Lower leg skin (tissue), 4 donors: ENCODE results near the gene SH3BP2. TPM values are rescaled to one million over a fixed set of nuclear protein-coding genes. Genes with fewer than 3 reads are reported as not detected.
"Not testable (repeated sequence)": the region's sequence is repeated elsewhere in the genome, so short reads cannot be mapped to it uniquely, and the experiment has no call there.

Source experiments
- DNase-seq, 2 donors: peaks; one replicate each; pipeline ENCODE4 v3.0.0-alpha.2; 2019; ENCODE audit warnings: low spot score in 2 of 2
- H3K4me3 ChIP-seq: fragments of 200-600 bp; sonication (generic); 2 replicates; pipeline ENCODE4 v1.5.1; 2017; ENCODE audit warnings: mild to moderate bottlenecking, low read depth; ENCODE audit not compliant: poor library complexity, severe bottlenecking
- CTCF ChIP-seq, 3 donors: fragments of 450-650 bp; IDR thresholded peaks; one replicate each; pipeline ENCODE4 v1.5.1; 2016; ENCODE audit warnings: antibody characterized with exemption in 3 of 3, mild to moderate bottlenecking in 3 of 3, moderate library complexity in 2 of 3
- POLR2A ChIP-seq, 2 donors: fragments of 450-650 bp; IDR thresholded peaks; one replicate each; pipeline ENCODE4 v1.6.1; 2016 to 2017; ENCODE audit warnings: antibody characterized with exemption in 2 of 2, mild to moderate bottlenecking in 1 of 2, moderate library complexity in 1 of 2
- WGBS, 2 donors: methylation state at CpG; one replicate each; pipeline ENCODE4 v1.1.5; 2018; 5-methylcytosine and 5-hydroxymethylcytosine counted together
- intact Hi-C: fragments of 100-400 bp; cut with DNase I; formaldehyde crosslinking; loops from one replicate; pipeline ENCODE4 v1.15.0; 2023; ENCODE audit warnings: low total_unique reads
- total RNA-seq, 4 donors: library from RNA; depleted of rRNA; stranded (reverse); fragments of >200 nt; gene quantifications; one replicate each; pipeline ENCODE4 v1.1.0, GENCODE V29; 2016

SH3BP2 gene
- total RNA-seq, 4 donors from 2014 or later = 106 to 291 (median 178) TPM

GRCh38 chr4:2755821-2756690, 36.8 kb upstream of the SH3BP2 start, which contains the start of gene TNIP2:
TNIP2 (minus strand) TSS chr4:2756336; CDS start chr4:2756289, 47 bp downstream.
- DNase-seq = peak; percentile 78 to 97
- TF ChIP-seq CTCF (IDR thresholded peaks at IDR 0.05) = no peak
- TF ChIP-seq POLR2A (IDR thresholded peaks at IDR 0.05) = no peak
- intact Hi-C loops = no loop called here
- H3K4me3 ChIP-seq = peak within 1 kb of the TSS; percentile 78
- 0 to 1% methylated on average over 16 to 42 of the region's 96 CpGs for WGBS, 2 donors

DNA sequence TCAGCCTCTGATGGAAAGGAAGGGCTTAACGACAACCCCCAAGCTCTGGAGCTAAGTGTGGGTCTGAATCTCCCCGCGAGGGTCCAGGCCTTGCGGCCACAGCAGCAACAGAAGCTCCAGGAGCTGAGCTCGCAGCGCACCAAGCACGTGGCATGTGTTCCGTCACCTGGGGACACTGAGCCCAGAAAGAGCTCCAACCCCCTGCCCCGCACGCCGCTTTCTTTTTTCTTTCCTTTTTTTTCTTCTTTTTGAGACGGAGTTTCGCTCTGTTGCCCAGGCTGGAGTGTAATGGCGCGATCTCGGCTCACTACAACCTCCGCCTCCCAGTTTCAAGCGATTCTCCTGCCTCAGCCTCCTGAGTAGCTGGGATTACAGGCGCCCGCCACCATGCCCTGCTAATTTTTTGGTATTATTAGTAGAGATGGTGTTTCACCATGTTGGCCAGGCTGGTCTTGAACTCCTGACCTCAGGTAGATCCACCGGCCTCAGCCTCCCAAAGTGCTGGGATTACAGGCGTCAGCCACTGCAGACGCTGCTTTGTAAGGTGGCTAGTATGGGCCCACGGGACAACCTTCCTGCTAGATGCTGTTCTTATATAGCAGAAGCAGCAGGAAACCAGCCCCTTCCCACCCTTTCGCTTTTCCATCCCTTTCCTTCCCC, 36.1 kb upstream of the SH3BP2 start:
- intact Hi-C loops = no loop called here
- WGBS, 2 donors = 63 to 71% methylated on average over 23 to 25 of the region's 25 CpGs
- no peak overlapping the region for H3K4me3 ChIP-seq
- TF ChIP-seq POLR2A (IDR thresholded peaks at IDR 0.05) (no peak), CTCF (IDR thresholded peaks at IDR 0.05) (no peak)
- DNase-seq = no peak

DNA sequence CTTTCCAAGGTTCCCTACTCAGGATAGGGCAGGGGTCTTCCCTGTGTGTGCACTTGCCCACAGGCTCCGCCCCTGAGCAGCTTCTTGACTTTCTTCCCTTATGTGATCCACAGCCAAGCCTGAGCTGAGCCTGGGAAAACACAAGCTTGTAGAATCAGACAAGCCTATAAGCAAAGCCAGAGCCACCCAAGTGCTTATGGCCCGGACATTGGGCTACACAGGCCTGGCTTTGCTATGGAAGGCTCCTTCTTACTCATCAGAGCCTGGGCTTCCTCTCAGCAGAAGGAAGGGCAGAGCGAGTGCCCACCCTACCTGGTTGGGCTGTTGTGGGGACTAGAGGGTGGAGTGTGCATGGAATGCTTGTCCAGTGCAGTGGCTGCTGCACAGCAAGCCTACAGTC, 35.5 kb upstream of the SH3BP2 start:
- DNase-seq = no peak
- intact Hi-C loops = no loop called here
- TF ChIP-seq POLR2A (IDR thresholded peaks at IDR 0.05) (no peak), CTCF (IDR thresholded peaks at IDR 0.05) (no peak)
- WGBS, 2 donors = 88 to 98% methylated on average over 2 to 3 of the region's 3 CpGs
- no peak overlapping the region for H3K4me3 ChIP-seq

DNA sequence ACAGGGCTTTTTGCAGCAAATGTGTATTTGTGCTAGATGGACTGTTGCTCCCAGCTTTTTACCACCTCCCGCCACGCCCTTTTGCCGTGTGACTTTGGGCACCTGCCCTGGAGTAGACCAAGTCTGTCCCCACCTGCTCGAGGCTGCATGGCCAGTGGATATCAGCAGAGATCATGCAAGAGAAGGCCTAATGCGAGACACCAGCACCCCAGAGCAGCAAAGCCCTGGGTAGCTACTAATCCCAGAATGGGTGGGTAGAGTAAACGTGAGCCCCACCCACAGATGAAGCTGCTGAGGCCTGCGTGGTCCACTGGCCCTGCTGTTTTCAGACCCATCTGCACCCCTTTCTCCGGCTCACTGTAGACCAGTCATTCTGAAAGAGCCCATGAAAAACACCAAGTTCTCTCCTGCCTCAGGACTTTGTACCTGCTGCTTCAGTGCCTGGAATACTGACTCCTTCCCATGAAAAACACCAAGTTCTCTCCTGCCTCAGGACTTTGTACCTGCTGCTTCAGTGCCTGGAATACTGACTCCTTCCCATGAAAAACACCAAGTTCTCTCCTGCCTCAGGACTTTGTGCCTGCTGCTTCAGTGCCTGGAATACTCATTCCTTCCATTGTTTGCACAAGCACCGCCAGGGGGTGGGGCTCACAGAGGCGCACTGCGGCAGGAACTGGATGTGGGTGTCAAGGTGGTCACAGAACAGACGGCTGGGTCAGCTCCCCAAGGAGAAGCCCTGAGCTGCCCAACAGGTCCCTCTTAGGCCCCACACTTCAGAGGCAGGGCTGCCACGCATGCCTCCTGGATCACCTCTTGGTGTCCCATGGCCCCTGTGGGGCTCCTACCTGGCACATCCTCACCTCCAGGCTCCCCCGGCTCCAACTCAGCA, 31.6 kb upstream of the SH3BP2 start:
- WGBS, 2 donors = 69 to 79% methylated on average over 13 to 14 of the region's 14 CpGs
- DNase-seq = no peak
- H3K4me3 ChIP-seq = no peak overlapping the region
- TF ChIP-seq CTCF (IDR thresholded peaks at IDR 0.05) (no peak), POLR2A (IDR thresholded peaks at IDR 0.05) (no peak)
- intact Hi-C loops = loop anchor here (10.0 kb wide), 1 partner anchor 184 kb away; no protein-coding TSS in a partner anchor

GRCh38 chr4:2762048-2762447, 30.8 kb upstream of the SH3BP2 start:
- H3K4me3 ChIP-seq = no peak overlapping the region
- WGBS, 2 donors = 64 to 72% methylated on average over 4 to 5 of the region's 5 CpGs
- DNase-seq = no peak
- TF ChIP-seq POLR2A (IDR thresholded peaks at IDR 0.05) (no peak), CTCF (IDR thresholded peaks at IDR 0.05) (no peak)
- intact Hi-C loops = loop anchor here (10.0 kb wide), 1 partner anchor 183 kb away; no protein-coding TSS in a partner anchor

- H3K4me3 ChIP-seq, DNase-seq: not testable (repeated sequence)
- intact Hi-C loops = loop anchor here (10.0 kb wide), 1 partner anchor 182 kb away; no protein-coding TSS in a partner anchor
- 96% methylated on average over 39 to 42 of the region's 42 CpGs for WGBS, 2 donors
Measured at GRCh38 chr4:2762486-2763370, 30.2 kb upstream of the SH3BP2 start.
